GM18526 (cell line): ENCODE results near the gene LZTS2.

Experiments used
- POLR2A ChIP-seq: IDR thresholded peaks from 3 replicates; pipeline ENCODE4 v1.6.1; 2011; ENCODE audit not compliant: insufficient read length; ENCODE audit errors: extremely low read depth

The LZTS2 gene

GRCh38 chr10:100986952-100987684 is 12.5 kb upstream of the LZTS2 start, which contains the start of the genes MRPL43 and TWNK:
Gene MRPL43 (minus strand): TSS chr10:100987497. CDS start chr10:100987443, 54 bp downstream.
Gene TWNK (plus strand): TSS chr10:100987543. CDS start chr10:100988211, 668 bp downstream.
- TF ChIP-seq POLR2A: peak; percentile 72

DNA sequence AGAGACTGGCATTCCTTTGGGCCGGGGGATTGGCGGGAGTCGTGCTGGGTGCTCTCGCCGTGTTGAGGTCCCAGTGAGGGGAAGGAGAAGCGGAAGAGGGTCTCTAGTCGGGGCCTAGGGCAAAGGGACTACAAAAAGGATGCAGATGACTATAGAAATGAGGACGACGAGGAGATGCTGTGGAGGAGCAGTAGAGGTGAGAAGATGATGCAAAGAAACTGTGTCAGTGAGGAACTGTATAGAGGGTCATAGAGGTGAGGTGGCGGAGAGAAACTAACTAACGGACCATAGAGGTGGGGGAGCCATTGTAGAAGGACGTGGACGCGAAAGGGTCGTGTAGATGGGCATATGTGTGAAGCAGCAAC is 11.9 kb upstream of the LZTS2 start:
- no peak for TF ChIP-seq POLR2A

DNA sequence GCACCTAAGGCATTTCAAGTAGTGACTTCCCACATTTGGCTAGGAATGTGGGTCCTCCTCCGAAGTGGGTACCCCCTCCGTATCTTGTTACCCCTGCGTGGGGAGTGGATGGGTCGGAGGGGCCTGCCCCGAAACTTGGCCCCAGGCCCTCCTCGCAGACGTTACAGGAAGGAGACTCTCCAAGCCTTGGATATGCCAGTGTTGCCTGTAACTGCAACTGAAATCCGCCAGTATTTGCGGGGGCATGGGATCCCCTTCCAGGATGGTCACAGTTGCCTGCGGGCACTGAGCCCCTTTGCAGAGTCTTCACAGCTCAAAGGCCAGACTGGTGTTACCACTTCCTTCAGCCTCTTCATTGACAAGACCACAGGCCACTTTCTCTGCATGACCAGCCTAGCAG is 11.4 kb upstream of the LZTS2 start:
- no peak for TF ChIP-seq POLR2A

- no peak for TF ChIP-seq POLR2A
Measured at GRCh38 chr10:100989088-100989487, 10.5 kb upstream of the LZTS2 start.

GRCh38 chr10:100993986-100994708 is 5.5 kb upstream of the LZTS2 start:
- TF ChIP-seq POLR2A: no peak

DNA sequence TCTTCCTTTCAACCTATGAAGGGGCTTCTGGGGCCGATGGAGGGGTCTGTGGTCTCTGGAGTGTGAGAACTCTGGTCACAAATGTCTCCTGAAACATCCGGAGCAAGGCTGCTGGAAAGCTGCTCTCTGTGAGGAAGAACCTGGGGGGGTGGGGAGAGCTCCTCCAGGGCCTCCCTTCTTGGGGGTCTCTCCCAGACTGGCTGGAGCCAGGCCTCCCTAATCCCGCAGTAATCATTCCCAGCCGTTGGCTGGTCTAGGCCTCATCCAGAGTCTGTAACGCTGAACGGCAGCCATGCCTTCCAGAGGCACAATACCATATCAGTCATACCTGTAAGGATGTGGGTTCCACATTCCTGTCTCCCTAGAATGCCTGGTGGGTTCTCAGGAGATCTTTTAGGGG is 4.4 kb upstream of the LZTS2 start:
- no peak for TF ChIP-seq POLR2A

GRCh38 chr10:100996678-100997359 is 2.8 kb upstream of the LZTS2 start:
- TF ChIP-seq POLR2A: no peak

DNA sequence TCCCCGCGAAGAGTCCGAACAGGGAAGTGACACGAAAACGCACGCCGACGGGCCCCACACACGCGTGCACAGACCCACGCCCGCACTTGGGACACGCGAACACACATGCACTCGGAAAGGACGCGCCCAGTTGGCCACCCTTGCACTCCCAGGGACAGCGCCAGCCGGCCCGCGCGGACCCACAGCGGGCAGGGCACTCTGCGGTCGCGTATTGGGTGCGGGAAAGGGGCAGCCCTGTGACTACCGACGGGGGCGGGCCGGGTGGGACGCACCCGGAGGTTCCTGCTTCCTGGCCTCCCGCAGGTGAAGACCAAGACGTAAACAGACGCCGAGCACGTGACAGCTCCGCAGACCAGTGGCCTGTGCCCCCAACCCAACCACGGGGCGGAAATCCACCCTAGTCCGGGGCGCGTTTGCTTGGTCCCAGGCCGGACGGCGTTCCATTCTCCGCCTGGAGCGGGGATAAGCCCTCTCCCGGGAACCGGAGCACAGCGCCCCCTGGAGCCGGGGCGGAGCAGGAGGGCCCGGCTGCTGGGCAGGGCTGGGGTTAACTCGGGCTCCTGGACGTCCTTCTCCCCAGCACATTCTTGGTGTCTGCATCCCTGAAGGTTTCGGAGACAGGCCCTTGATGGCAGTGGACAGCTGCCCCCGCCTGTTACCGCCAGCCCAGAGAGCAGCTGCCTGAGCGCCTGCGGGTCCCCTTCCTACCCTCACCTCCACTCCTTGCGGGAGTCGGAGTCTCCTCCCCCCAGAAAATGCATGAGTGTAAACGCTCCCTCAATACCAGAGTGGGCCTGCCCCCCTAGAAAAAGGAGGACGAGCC is 2.0 kb upstream of the LZTS2 start:
- TF ChIP-seq POLR2A: peak; percentile 39

GRCh38 chr10:100998183-100998990 is 1.2 kb upstream of the LZTS2 start:
- TF ChIP-seq POLR2A: no peak

DNA sequence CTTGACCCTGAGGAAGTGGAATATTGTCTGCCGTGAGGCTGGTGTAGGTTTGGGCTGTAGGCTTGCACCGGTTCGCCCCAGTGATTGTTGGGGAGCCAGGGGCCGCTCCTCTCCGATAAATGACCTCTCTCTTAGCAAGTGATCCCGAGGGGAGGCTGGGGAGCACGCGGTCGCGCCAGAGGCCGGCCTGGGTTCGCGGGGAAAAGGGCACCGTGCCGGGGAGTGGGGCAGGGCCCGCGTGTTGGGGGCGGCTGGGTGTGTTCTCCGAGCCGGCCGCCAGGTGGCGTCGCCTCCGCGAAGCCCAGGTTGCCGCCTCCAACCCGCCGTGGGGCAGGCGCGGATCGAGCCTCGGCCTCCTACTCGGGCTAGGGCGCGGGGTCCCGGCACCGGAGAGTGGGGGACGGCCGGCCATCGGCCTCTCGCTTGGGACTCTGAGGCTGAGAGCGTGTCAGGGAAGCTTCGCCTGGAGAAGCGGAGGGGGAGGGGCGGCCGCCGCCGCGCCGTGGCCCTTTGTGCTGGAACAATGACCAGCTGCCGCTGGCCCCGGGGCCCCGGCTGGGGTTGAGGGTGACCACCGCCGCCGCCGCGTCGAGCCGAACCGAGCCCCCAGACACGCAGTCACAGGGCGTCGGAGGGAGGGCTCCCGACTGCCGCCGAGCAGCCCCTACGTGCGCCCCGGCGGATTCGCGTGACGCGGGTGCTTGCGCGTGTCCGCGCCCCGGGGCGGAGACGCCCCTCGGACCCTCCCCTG is 442 bp upstream of the LZTS2 start:
- peak; percentile 22 for TF ChIP-seq POLR2A

DNA sequence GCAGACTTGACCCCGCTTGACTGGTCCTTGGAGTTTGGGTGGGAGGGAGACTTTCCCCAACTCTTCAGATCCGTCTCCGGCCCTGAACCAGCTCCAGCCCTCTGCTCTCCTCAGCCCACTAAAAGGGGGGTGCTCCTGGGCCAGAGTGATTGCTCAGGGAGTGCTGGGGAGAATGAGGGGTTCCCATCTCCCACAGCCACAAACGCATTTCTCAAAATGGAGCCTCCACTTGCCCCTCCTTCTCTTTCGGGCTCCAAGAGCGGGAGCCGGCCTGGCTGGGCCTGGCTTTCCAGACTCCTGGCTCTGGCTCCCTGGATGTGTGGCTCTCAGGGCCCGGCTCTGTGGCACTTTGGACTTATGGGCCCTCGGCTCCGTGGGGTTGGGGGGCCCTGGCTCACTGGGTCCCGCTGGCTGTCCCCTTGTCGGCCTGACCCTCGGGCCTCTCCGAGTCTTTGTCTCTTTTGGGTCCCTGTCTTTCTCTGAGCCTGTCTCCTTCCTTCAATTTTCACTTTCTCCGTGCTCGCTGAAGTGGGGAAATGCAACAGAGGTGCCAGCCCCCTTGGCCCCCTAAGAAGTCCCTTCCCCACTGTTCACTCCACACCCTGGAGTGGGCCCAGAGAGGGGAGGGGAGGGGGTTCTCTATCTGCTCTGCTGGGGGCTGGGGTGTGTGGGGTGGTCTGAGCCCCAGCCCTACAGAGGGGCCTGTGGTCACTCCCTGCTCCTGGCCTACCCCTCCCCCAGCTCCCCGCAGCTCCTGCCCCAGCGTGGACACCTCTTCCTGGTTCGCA is 713 bp downstream of the LZTS2 start:
- TF ChIP-seq POLR2A: no peak

- TF ChIP-seq POLR2A: no peak
Measured at GRCh38 chr10:101000915-101001658, 1.5 kb downstream of the LZTS2 start.
